HepG2 (cell line): ENCODE data around the gene BCAS4. TPM values are rescaled to one million over a fixed set of nuclear protein-coding genes. Genes with fewer than 3 reads are reported as not detected.

Experiments
- BRCA1 ChIP-seq: sonication (generic); formaldehyde crosslinking; IDR thresholded peaks from 2 replicates; pipeline ENCODE4 v1.4.0; 2020; ENCODE audit warnings: missing genetic modification reagents
- CSRNP2 ChIP-seq: sonication (generic); formaldehyde crosslinking; conservative IDR thresholded peaks from 2 replicates; pipeline ENCODE4 v1.8.0; 2022; ENCODE audit warnings: low read depth, missing genetic modification reagents
- FOXM1 ChIP-seq: sonication (generic); formaldehyde crosslinking; IDR thresholded peaks from 2 replicates; pipeline ENCODE4 v1.5.0; 2020; ENCODE audit warnings: missing genetic modification reagents
- HNF4A ChIP-seq: sonication (generic); formaldehyde crosslinking; IDR thresholded peaks from 2 replicates; pipeline ENCODE4 v1.4.0; 2020; ENCODE audit warnings: missing genetic modification reagents
- KLF9 ChIP-seq: IDR thresholded peaks from 2 replicates; pipeline ENCODE4 v1.6.1; 2016; ENCODE audit warnings: low read depth
- MTERF4 ChIP-seq: sonication (generic); formaldehyde crosslinking; IDR thresholded peaks from 2 replicates; pipeline ENCODE4 v1.8.0; 2023; ENCODE audit warnings: mild to moderate bottlenecking, missing genetic modification reagents
- MXI1 ChIP-seq: IDR thresholded peaks from 3 replicates; pipeline ENCODE4 v1.6.1; 2012; ENCODE audit warnings: low read depth, low read length, inconsistent platforms, borderline replicate concordance
- NFE2L1 ChIP-seq: sonication (generic); formaldehyde crosslinking; IDR thresholded peaks from 2 replicates; pipeline ENCODE4 v1.4.0; 2020; ENCODE audit warnings: missing genetic modification reagents, mild to moderate bottlenecking, borderline replicate concordance
- NFYB ChIP-seq: sonication (generic); formaldehyde crosslinking; IDR thresholded peaks from 2 replicates; pipeline ENCODE4 v1.4.0; 2020; ENCODE audit warnings: missing genetic modification reagents
- RAD51 ChIP-seq: fragments of 450-650 bp; IDR thresholded peaks from 2 replicates; pipeline ENCODE4 v1.6.1; 2016; ENCODE audit warnings: borderline replicate concordance
- SOX6 ChIP-seq, 2 experiments: fragments of 450-650 bp in 1 of 2; sonication (generic) in 1 of 2; formaldehyde crosslinking in 1 of 2; IDR thresholded peaks; 2 replicates each; pipeline versions ENCODE4 v1.4.0 to v1.6.1; 2017 to 2020; ENCODE audit warnings: antibody characterized with exemption in 1 of 2, mild to moderate bottlenecking in 1 of 2, missing genetic modification reagents in 1 of 2
- TCF7 ChIP-seq: sonication (generic); IDR thresholded peaks from 2 replicates; pipeline ENCODE4 v1.6.1; 2016; ENCODE audit warnings: antibody characterized with exemption, low read depth
- ZKSCAN5 ChIP-seq: sonication (generic); formaldehyde crosslinking; IDR thresholded peaks from 2 replicates; pipeline ENCODE4 v1.5.1; 2020; ENCODE audit warnings: mild to moderate bottlenecking, missing genetic modification reagents
- ZNF253 ChIP-seq: sonication (generic); formaldehyde crosslinking; IDR thresholded peaks from 2 replicates; pipeline ENCODE4 v1.8.0; 2022; ENCODE audit warnings: mild to moderate bottlenecking, missing genetic modification reagents, borderline replicate concordance
- ZNF367 ChIP-seq: sonication (generic); formaldehyde crosslinking; IDR thresholded peaks from 2 replicates; pipeline ENCODE4 v1.4.0; 2020; ENCODE audit warnings: missing genetic modification reagents, borderline replicate concordance
- ZNF431 ChIP-seq: sonication (generic); formaldehyde crosslinking; IDR thresholded peaks from 2 replicates; pipeline ENCODE4 v1.9.0; 2022; ENCODE audit warnings: missing genetic modification reagents, low read depth, mild to moderate bottlenecking, borderline replicate concordance
- ZNF484 ChIP-seq: sonication (generic); formaldehyde crosslinking; IDR thresholded peaks from 2 replicates; pipeline ENCODE4 v1.5.1; 2020; ENCODE audit warnings: mild to moderate bottlenecking, low read depth, missing genetic modification reagents, borderline replicate concordance
- ZNF513 ChIP-seq: sonication (generic); formaldehyde crosslinking; conservative IDR thresholded peaks from 2 replicates; pipeline ENCODE4 v1.5.0; 2020; ENCODE audit warnings: missing genetic modification reagents
- ZNF547 ChIP-seq: sonication (generic); formaldehyde crosslinking; IDR thresholded peaks from 2 replicates; pipeline ENCODE4 v1.5.1; 2020; ENCODE audit warnings: mild to moderate bottlenecking, missing genetic modification reagents
- ZNF614 ChIP-seq: IDR thresholded peaks from 2 replicates; pipeline ENCODE4 v1.6.1; 2018; ENCODE audit warnings: missing biosample characterization, missing genetic modification reagents, inconsistent platforms, borderline replicate concordance
- ZSCAN12 ChIP-seq: sonication (generic); formaldehyde crosslinking; IDR thresholded peaks from 2 replicates; pipeline ENCODE4 v1.9.0; 2021; ENCODE audit warnings: mild to moderate bottlenecking, missing genetic modification reagents
- ZUFSP ChIP-seq: sonication (generic); formaldehyde crosslinking; IDR thresholded peaks from 2 replicates; pipeline ENCODE4 v1.9.0; 2021; ENCODE audit warnings: missing genetic modification reagents, mild to moderate bottlenecking, borderline replicate concordance
- ZZZ3 ChIP-seq: sonication (generic); formaldehyde crosslinking; IDR thresholded peaks from 2 replicates; pipeline ENCODE4 v1.4.0; 2020; ENCODE audit warnings: missing genetic modification reagents, mild to moderate bottlenecking, borderline replicate concordance
- polyA plus RNA-seq, 8 experiments: library from polyadenylated mRNA; depleted of rRNA in 3 of 8; stranded (reverse) in 7 of 8; unstranded in 1 of 8; fragments of >200 nt; fragmentation: Illumina TruSeq in 4 of 8; extraction: Trizol in 4 of 8; gene quantifications; 2 replicates each; pipeline versions ENCODE4 v1.2.1 to v1.2.3, GENCODE V29; 2011 to 2016; ENCODE audit warnings: low read depth in 4 of 8, missing spikeins in 1 of 8, mixed read lengths in 1 of 8; ENCODE audit not compliant: insufficient read depth in 1 of 8
- total RNA-seq, 5 experiments: library from RNA; depleted of rRNA; stranded (reverse); fragments of >200 nt; fragmentation: Illumina TruSeq; extraction: Trizol; gene quantifications; 2 replicates each; pipeline ENCODE4 v1.2.3, GENCODE V29; 2016; ENCODE audit warnings: low read depth in 1 of 5

The BCAS4 gene
- total and polyA plus RNA-seq, 2 of the 13 experiments (the other 11 are each of a cell fraction or from before 2014, with no cell fraction given), result 7.2 to 8.0 TPM

GRCh38 chr20:50790651-50791277, 4.1 kb upstream of the BCAS4 start (continued):
- TF ChIP-seq ZNF513 (CRISPR knock-in tag) (peak; percentile 95; the same call in 1 of the 2 replicates), FOXM1 (peak; percentile 60; the same call in 1 of the 2 replicates), ZNF431 (CRISPR knock-in tag) (peak; percentile 93; the same call in 1 of the 2 replicates), KLF9 (no peak), ZSCAN12 (CRISPR knock-in tag) (0 out of 2 replicates have a peak, but pooled peaks have one; percentile 31), MTERF4 (CRISPR knock-in tag) (0 out of 2 replicates have a peak, but pooled peaks have one; percentile 75), ZUFSP (no peak), BRCA1 (CRISPR knock-in tag) (peak; percentile 97), MXI1 (peak; percentile 73; the same call in 2 of the 3 replicates), ZZZ3 (CRISPR knock-in tag) (no peak; the same call in 1 of the 2 replicates), ZKSCAN5 (CRISPR knock-in tag) (peak; percentile 58; the same call in 1 of the 2 replicates), NFE2L1 (CRISPR knock-in tag) (peak; percentile 77; the same call in 1 of the 2 replicates), SOX6 (IDR thresholded peaks at IDR 0.05) (no peak), SOX6 (CRISPR knock-in tag; IDR thresholded peaks at IDR 0.05) (peak; percentile 83), RAD51 (no peak), CSRNP2 (CRISPR knock-in tag) (no peak), NFYB (CRISPR knock-in tag) (no peak; the same call in 1 of the 2 replicates), ZNF614 (CRISPR knock-in tag) (peak; percentile 92; the same call in 1 of the 2 replicates), ZNF547 (CRISPR knock-in tag) (peak; percentile 97), ZNF484 (no peak), ZNF253 (CRISPR knock-in tag) (no peak), HNF4A (CRISPR knock-in tag) (peak; percentile 83), TCF7 (no peak), ZNF367 (peak; percentile 80; the same call in 1 of the 2 replicates)
